HK-2 (cell line): Measurements from ENCODE around the gene KMT2B.

Experiments
- DNase-seq: peaks from one replicate; pipeline ENCODE4 v3.0.0-alpha.2; 2018; ENCODE audit not compliant: unreplicated experiment

The KMT2B gene

DNA sequence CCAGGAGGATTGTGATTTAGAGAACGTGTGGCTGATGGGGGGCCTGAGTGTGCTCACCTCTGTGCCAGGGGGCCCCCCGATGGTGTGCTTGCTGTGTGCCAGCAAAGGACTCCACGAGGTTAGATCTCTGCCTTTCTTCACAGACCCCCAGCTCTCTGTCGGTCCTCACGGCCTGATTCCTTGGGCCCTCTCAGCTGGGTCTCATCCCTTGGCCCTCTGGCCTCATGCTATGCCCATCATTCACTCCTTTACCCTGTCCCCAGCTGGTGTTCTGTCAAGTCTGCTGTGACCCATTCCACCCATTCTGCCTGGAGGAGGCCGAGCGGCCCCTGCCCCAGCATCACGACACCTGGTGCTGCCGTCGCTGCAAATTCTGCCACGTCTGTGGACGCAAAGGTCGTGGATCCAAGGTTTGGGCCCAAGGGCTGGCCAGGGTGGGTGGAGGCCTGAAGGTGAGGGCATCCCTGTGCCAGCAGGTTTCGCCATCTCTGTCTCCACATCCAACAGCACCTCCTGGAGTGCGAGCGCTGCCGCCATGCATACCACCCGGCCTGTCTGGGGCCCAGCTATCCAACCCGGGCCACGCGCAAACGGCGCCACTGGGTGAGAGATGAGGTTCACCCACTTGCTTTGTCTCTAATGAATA lies 7.5 kb downstream of the KMT2B start:
- DNase-seq, result no peak

DNA sequence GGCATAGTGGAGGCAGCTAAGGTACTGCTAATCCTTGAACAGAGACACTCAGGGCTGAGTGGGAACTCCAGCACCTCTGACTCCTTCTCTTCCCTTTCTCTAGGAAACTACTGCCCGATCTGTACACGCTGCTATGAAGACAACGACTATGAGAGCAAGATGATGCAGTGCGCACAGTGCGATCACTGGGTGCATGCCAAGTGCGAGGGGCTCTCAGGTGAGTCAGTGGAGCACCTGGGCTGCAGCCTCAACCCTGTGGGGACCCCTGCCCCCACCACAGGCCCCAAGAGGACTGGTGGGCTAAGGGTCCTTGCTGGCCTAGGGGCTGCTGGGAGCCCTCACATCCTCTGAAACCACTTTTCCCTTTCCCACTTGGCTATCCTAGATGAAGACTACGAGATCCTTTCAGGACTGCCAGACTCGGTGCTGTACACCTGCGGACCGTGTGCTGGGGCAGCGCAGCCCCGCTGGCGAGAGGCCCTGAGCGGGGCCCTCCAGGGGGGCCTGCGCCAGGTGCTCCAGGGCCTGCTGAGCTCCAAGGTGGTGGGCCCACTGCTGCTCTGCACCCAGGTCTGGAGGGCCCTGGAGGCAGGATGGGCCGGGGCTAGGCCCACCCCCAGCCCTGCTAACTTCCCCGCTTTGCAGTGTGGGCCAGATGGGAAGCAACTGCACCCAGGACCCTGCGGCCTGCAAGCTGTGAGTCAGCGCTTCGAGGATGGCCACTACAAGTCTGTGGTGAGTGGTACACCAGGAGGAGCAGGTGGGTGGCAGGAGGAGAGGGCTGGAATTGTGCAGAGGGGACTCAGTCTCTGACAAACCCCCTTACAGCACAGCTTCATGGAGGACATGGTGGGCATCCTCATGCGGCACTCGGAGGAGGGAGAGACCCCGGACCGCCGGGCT lies 9.5 kb downstream of the KMT2B start:
- DNase-seq, result no peak

GRCh38 chr19:35727956-35728706 lies 10.3 kb downstream of the KMT2B start:
- DNase-seq, result no peak

GRCh38 chr19:35729021-35729420 lies 11.2 kb downstream of the KMT2B start:
- DNase-seq, result no peak

DNA sequence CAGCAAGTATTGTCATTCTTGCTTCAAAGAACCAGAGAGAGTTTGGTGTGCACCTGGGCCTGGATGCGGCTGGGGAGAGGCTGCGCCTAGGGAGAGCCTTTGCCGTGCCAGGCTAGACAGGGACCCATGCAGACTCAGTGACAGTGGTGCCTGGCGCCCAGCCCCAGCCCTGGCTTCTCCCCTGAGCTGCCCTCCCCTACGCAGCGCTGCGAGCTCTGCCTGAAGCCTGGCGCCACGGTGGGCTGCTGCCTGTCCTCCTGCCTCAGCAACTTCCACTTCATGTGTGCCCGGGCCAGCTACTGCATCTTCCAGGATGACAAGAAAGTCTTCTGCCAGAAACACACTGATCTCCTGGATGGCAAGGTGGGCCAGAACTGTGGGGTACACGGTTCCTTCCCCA lies 12.0 kb downstream of the KMT2B start:
- no peak for DNase-seq

GRCh38 chr19:35730326-35730725 lies 12.5 kb downstream of the KMT2B start:
- no peak for DNase-seq

DNA sequence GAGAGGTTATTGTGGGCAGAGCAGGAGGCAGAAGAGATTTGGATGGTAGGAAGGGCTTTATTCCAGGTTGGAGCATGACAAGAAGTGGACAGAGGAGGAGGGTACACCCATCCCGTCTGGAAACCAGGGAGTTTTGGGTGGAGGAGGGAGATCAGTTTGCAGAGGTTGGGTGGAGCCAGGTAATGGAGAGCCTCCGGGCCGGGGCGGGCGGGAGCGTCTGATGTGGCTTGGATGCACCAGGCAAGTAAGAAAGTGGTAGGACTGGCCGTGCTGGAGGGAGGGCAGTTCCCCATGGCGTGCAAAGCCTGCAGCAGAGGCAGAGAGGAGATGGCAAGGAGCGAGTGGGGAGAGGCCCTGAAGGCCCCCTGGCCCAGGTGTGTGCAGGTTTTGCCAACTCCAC lies 13.6 kb downstream of the KMT2B start:
- no peak for DNase-seq

GRCh38 chr19:35731779-35732405 lies 14.1 kb downstream of the KMT2B start:
- no peak for DNase-seq

GRCh38 chr19:35732540-35733179 lies 14.9 kb downstream of the KMT2B start:
- no peak for DNase-seq

- no peak for DNase-seq
Measured at GRCh38 chr19:35733180-35734125, 15.7 kb downstream of the KMT2B start.

- no peak for DNase-seq
Measured at GRCh38 chr19:35734273-35734672, 16.5 kb downstream of the KMT2B start.

- DNase-seq, result no peak
Measured at GRCh38 chr19:35734889-35735288, 17.1 kb downstream of the KMT2B start.

DNA sequence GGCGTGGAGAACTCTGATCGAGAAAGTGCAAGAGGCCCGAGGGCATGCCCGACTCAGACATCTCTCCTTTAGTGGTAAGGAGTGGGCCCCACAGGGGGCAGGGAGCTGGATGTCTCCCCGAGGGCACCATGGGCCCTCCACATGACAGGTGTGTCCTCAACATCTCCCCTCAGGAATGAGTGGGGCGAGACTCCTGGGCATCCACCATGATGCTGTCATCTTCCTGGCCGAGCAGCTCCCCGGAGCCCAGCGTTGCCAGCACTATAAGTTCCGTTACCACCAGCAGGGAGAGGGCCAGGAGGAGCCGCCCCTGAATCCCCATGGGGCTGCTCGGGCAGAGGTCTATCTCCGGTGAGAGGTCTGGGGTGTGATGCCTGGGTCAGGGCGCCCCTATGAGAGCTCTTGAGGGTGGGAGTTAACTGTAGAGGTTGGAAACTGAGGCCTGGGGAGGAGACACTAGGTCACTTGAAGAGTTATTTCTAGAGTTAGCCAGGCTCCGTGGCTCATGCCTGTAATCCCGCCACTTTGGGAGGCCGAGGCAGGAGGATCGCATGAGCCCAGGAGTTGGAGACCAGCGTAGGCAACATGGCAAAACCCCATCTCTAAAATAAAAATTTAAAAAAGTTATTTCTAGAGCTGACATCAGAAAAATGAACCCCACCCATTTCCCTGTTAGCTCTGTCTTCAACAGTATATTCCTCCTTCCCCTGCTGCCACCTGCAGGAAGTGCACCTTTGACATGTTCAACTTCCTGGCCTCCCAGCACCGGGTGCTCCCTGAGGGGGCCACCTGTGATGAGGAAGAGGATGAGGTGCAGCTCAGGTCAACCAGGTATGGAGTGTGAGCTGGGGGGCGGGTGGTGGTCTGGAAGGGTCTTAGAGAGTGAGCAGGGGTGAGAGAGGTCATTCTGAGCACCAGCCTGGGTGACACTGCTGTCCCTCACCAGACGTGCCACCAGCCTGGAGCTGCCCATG lies 19.4 kb downstream of the KMT2B start:
- DNase-seq, result no peak

DNA sequence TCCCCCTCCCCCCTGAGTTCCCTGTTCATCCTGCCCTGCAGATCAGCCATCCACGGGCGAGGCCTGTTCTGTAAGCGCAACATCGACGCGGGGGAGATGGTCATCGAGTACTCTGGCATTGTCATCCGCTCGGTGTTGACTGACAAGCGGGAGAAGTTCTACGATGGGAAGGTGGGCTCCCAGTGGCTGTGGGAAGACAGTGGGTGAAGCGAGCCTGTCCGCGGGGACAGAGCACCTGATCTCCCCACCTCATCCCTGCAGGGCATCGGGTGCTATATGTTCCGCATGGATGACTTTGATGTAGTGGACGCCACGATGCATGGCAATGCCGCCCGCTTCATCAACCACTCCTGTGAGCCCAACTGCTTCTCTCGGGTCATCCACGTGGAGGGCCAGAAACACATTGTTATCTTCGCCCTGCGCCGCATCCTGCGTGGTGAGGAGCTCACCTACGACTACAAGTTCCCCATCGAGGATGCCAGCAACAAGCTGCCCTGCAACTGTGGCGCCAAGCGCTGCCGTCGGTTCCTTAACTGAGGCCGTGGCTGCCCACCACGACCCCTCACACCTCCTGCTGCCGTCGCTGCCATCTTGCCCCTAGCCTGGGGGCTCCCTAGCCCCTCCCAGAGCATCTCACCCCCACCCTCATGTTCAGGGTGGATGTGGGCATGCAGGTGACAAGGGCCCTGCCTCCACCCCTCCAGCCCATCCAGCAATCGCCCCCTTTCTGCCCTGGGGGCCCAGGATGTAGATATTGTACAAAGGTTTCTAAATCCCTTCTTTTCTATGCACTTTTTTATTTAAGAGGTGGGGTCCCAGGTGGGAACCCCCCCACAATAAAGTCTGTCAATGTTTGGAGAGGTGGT lies 20.5 kb downstream of the KMT2B start:
- no peak for DNase-seq

- DNase-seq, result no peak
Measured at GRCh38 chr19:35738887-35739229, 21.1 kb downstream of the KMT2B start.

- DNase-seq, result no peak
Measured at GRCh38 chr19:35739275-35740107, 21.7 kb downstream of the KMT2B start.

DNA sequence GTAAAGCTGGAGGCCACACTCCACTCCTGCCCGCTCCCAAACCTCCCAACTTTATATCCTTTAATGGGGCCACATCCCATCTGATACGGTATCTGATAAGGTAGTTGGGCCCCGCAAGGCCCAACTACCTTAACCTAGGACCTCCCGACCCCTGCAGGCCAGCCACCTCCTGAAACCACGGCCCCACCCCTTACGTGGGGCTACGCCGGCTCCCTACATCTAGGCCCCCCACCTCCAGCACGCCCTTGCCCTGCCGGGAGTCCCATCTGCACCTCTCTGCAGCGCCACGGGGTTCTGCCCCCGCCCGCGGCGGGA lies 22.3 kb downstream of the KMT2B start:
- DNase-seq, result no peak
